Measurements from ENCODE around the gene ADORA1.

GRCh38 chr1:203149188-203149840, 21.8 kb downstream of the ADORA1 start:
- TF ChIP-seq POLR2A (IDR thresholded peaks at IDR 0.05; ENCODE audit: low read depth, low read length) = no peak
- no peak for TF ChIP-seq POLR2AphosphoS5 (IDR thresholded peaks at IDR 0.05; ENCODE audit: low read depth, low read length)
- no peak for TF ChIP-seq TAF1 (IDR thresholded peaks at IDR 0.05; ENCODE audit: borderline replicate concordance, low read depth, low read length)
